Nephron (organoid): ENCODE data around the gene EIF4ENIF1.
A peak's percentile ranks its signal among the peaks of the same experiment; 100 is the strongest.
"Not testable (repeated sequence)": the region's sequence is repeated elsewhere in the genome, so short reads cannot be mapped to it uniquely, and the experiment has no call there.

Experiments
- H3K27ac Mint-ChIP-seq, 3 experiments: 2 replicates each; pipeline ENCODE4 v1.8.0; 2020; ENCODE audit warnings: mixed read lengths in 3 of 3, mild to moderate bottlenecking in 2 of 3, moderate library complexity in 1 of 3
- H3K27me3 Mint-ChIP-seq: 2 replicates; pipeline ENCODE4 v1.8.0; 2021; ENCODE audit warnings: low read depth, mild to moderate bottlenecking, moderate library complexity, mixed read lengths
- H3K36me3 Mint-ChIP-seq: 2 replicates; pipeline ENCODE4 v1.8.0; 2020; ENCODE audit warnings: low read depth, mixed read lengths
- H3K4me1 Mint-ChIP-seq: 2 replicates; pipeline ENCODE4 v1.8.0; 2020; ENCODE audit warnings: mixed read lengths
- H3K4me3 Mint-ChIP-seq, 3 experiments: 2 replicates each; pipeline ENCODE4 v1.8.0; 2020; ENCODE audit warnings: mild to moderate bottlenecking in 3 of 3, mixed read lengths in 3 of 3, moderate library complexity in 2 of 3
- H3K9me3 Mint-ChIP-seq: 2 replicates; pipeline ENCODE4 v1.8.0; 2020; ENCODE audit warnings: mixed read lengths
- TF ChIP-seq, protein P1 (sequence below), 3 experiments: fragments of 200-600 bp; sonication (generic); IDR thresholded peaks; one replicate each; pipeline ENCODE4 v1.5.0; 2021; ENCODE audit warnings: antibody characterized with exemption in 3 of 3; ENCODE audit not compliant: unreplicated experiment in 3 of 3

EIF4ENIF1 gene

DNA sequence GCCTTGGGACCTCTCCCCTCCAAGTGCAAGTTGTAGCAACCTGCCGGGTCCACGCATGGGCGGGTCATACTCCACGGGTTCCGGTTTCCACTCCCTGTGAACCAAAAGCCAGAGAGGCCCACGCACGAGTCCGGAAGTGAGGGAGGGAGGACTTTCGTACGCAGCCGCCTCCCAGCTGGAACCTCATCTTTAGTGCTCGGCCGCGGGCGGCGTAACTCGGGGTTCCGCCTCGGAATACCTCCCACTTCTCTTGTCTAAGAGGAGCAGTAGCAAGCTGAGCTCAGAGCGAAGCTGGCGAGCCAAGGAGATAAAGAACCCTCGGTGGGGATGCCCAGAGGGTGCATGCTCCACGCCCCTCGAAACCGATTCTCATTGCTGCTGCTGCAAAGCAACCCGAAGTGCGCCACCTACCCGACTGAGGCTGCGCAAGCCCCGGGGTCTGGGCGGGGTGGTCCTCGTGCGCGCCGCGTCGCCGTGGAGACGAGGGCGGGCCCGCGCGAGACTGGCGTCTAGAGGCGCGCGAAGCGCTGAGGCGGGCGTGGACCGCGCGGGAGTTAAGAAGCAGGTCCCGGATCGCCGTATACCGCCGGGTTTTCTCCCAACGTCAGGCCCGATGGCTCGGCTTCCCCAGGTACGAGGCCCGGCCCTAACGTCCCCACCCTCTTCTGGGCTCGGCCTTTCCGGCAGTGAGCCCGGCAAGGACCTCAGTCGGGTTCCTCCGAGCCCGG is 6.5 kb upstream of the EIF4ENIF1 start, which contains the start of gene SFI1:
Gene SFI1, plus strand, starts transcription at position 530 of the 728 bp plus-strand sequence. CDS start 11,749 bp downstream, outside the sequence.
- Mint-ChIP-seq H3K4me3 (peak within 1 kb of the TSS; percentile 90 to 95 (median 93)), H3K27ac (peak within 1 kb of the TSS; percentile 82 to 96 (median 90)), H3K4me1 (peaks cover 4% of the 10 kb centered on the region), H3K27me3 (no peaks in the 10 kb centered on the region), H3K9me3 (peaks cover 7% of the 10 kb centered on the region), H3K36me3 (peaks cover 17% of the 10 kb centered on the region)
- TF ChIP-seq, protein P1, sequence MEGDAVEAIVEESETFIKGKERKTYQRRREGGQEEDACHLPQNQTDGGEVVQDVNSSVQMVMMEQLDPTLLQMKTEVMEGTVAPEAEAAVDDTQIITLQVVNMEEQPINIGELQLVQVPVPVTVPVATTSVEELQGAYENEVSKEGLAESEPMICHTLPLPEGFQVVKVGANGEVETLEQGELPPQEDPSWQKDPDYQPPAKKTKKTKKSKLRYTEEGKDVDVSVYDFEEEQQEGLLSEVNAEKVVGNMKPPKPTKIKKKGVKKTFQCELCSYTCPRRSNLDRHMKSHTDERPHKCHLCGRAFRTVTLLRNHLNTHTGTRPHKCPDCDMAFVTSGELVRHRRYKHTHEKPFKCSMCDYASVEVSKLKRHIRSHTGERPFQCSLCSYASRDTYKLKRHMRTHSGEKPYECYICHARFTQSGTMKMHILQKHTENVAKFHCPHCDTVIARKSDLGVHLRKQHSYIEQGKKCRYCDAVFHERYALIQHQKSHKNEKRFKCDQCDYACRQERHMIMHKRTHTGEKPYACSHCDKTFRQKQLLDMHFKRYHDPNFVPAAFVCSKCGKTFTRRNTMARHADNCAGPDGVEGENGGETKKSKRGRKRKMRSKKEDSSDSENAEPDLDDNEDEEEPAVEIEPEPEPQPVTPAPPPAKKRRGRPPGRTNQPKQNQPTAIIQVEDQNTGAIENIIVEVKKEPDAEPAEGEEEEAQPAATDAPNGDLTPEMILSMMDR (IDR thresholded peaks at IDR 0.05; ENCODE audit: unreplicated experiment in 3 of 3): peak; percentile 25 to 43 (median 36)

DNA sequence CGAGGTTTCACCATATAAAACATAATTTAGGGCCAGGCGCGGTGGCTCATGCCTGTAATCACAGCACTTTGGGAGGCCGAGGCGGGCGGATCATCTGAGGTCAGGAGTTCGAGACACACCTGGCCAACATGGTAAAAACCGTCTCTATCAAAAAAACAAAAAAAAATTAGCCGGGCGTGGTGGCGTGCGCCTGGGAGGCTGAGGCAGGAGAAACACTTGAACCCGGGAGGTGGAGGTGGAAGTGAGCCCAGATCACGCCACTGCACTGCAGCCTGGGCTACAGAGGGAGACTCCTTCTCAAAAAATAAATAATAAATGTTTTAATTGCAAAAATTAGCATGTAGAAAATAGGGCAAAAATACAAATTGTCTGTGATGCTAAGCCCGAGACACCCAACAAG is 5.7 kb upstream of the EIF4ENIF1 start:
- Mint-ChIP-seq H3K4me1 (peaks cover 11% of the 10 kb centered on the region), H3K9me3 (peaks cover 7% of the 10 kb centered on the region), H3K4me3 (peak overlapping the region; percentile 90 to 95 (median 93)), H3K27ac (peak overlapping the region in 2 of 3 experiments; percentile 82 to 96), H3K36me3 (peaks cover 17% of the 10 kb centered on the region), H3K27me3 (no peaks in the 10 kb centered on the region)
- TF ChIP-seq, protein P1 (IDR thresholded peaks at IDR 0.05; ENCODE audit: unreplicated experiment in 3 of 3): no peak

DNA sequence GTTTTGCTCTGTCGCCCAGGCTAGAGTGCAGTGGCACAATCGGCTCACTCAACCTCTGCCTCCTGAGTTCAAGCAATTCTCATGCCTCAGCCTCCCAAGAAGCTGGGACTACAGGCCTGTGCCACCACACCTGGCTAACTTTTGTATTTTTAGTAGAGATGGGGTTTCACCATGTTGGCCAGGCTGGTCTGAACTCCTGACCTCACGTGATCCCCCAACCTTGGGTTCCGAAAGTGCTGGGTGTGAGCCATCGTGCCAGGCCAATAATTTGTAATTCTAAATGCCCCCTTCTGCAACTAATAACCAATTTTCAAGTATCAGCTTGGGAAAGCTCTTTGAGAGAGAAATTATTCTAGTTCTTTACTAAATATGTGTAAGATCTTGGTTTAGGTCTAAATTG is 3.7 kb upstream of the EIF4ENIF1 start:
- H3K4me3 Mint-ChIP-seq: peak overlapping the region; percentile 20 to 71 (median 32)
- H3K36me3 Mint-ChIP-seq: peaks cover 13% of the 10 kb centered on the region
- H3K27me3 Mint-ChIP-seq, H3K9me3 Mint-ChIP-seq: not testable (repeated sequence)
- peaks cover 19% of the 10 kb centered on the region for H3K4me1 Mint-ChIP-seq
- H3K27ac Mint-ChIP-seq: peak overlapping the region in 2 of 3 experiments; percentile 28 to 66

DNA sequence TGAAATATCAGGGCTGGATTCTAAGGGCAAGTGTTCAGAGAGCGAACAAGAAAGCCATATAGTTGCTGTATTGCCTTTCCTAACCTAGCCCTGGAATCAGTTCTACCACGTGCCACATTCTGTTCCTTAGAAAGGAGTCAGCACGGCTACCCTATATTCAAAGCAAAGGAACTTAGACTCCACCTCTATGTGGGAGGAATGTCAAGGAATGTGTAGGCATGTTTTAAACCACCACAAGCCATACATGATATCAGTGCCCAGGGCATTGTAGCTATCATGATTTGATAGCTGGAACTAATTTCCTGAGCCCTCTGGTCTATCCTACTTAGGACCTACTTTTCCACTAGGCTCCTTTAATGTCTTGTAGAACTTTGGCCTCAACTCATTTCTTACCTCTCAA is 2.5 kb upstream of the EIF4ENIF1 start:
- no peaks in the 10 kb centered on the region for H3K27me3 Mint-ChIP-seq
- TF ChIP-seq, protein P1 (IDR thresholded peaks at IDR 0.05; ENCODE audit: unreplicated experiment in 3 of 3): no peak
- peaks cover 23% of the 10 kb centered on the region for H3K4me1 Mint-ChIP-seq
- peaks cover under 1% of the 10 kb centered on the region for H3K9me3 Mint-ChIP-seq
- peaks cover 8% of the 10 kb centered on the region for H3K36me3 Mint-ChIP-seq
- H3K27ac Mint-ChIP-seq: peak overlapping the region; percentile 81 to 98 (median 92)
- H3K4me3 Mint-ChIP-seq: peak overlapping the region; percentile 70 to 99 (median 82)

DNA sequence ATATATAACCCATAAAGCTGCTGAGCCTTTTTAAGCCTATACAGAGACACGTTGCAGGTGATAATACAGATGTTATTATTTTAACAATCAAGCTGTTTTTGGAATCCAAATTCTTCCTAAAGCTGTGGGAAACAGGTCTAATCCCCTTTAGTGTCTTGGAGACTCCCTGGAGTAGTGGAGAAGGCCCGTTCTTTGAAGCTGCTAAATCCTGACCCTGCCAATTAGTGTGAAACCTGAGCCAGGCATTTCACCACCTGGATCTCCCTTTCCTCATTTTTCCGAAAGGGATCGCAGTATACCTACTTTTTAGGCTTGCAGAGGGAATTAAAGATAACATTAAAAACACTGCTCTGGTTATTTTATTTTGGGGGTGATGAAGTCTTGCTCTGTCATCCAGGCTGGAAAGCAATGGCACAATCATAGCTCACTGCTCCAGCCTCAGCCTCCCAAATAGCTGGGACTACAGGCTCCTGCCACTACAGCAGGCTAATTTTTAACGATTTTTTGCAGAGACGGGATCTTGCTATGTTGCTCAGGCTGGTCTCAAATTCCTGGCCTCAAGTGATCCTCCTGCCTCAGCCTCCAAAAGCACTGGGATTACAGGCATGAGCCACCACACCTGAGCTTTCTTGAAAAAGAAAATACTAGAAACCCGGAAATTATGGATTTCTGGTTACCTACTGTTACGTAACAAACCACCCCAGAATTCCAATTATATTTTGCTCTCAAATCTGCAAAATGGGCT is 1.7 kb upstream of the EIF4ENIF1 start:
- Mint-ChIP-seq H3K4me1 (peaks cover 23% of the 10 kb centered on the region), H3K4me3 (peak overlapping the region; percentile 96 to 99 (median 98)), H3K36me3 (peaks cover 13% of the 10 kb centered on the region), H3K9me3 (no peaks in the 10 kb centered on the region), H3K27me3 (no peaks in the 10 kb centered on the region), H3K27ac (peak overlapping the region; percentile 98 to 100 (median 99))
- TF ChIP-seq, protein P1 (IDR thresholded peaks at IDR 0.05; ENCODE audit: unreplicated experiment in 3 of 3): no peak

DNA sequence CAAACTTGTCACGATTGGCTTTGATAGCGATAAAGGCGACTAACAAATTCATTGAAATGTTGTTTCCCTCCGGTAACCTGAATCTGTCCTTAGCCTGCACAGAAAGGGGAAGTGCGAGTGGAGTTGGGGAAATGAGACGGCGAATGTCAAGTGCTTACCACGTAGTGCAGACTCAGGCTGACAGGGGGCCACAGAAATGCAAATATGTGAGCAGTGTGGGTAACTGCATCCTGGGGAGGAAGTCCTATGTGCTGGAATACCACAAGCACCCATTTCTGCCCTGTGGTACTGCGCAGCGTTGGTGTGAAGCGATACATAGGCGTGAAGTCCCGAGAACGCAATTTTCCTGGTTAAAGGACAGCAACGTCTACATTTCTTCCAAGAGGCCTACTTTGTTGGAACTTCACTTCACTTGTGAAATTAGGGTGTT is 869 bp upstream of the EIF4ENIF1 start:
- Mint-ChIP-seq H3K36me3 (peaks cover 14% of the 10 kb centered on the region), H3K27ac (peak overlapping the region; percentile 98 to 100 (median 99)), H3K27me3 (no peaks in the 10 kb centered on the region), H3K9me3 (no peaks in the 10 kb centered on the region), H3K4me3 (peak overlapping the region; percentile 96 to 99 (median 98)), H3K4me1 (peaks cover 23% of the 10 kb centered on the region)
- TF ChIP-seq, protein P1 (IDR thresholded peaks at IDR 0.05; ENCODE audit: unreplicated experiment in 3 of 3): no peak
